Upper lobe of left lung (tissue), 6 donors: ENCODE measurements around the gene HLA-DQA1. TPM values are rescaled to one million over a fixed set of nuclear protein-coding genes. Genes with fewer than 3 reads are reported as not detected.

Source experiments
- ATAC-seq, 2 donors: fragments of 200-7000 bp; cut with Tn5 transposase; one replicate each; pipeline ENCODE4 v1.9.1; 2022; ENCODE audit warnings: mild to moderate bottlenecking in 2 of 2, moderate library complexity in 2 of 2; ENCODE audit not compliant: low FRiP score in 2 of 2
- DNase-seq, 2 donors: peaks; one replicate each; pipeline ENCODE4 v3.0.0-alpha.2; 2019 to 2020
- H3K27ac ChIP-seq, 4 donors: fragments of 200-600 bp; sonication (generic); one replicate each; pipeline ENCODE4 v1.5.1; 2016 to 2019
- H3K27me3 ChIP-seq, 4 donors: fragments of 200-600 bp; sonication (generic); one replicate each; pipeline ENCODE4 v1.5.1; 2017 to 2019
- H3K36me3 ChIP-seq, 4 donors: fragments of 200-600 bp; sonication (generic); one replicate each; pipeline ENCODE4 v1.5.1; 2016 to 2019
- H3K4me1 ChIP-seq, 4 donors: fragments of 200-600 bp; sonication (generic); one replicate each; pipeline ENCODE4 v1.5.1; 2018 to 2019
- H3K4me3 ChIP-seq, 4 donors: fragments of 200-600 bp; sonication (generic); one replicate each; pipeline ENCODE4 v1.5.1; 2017 to 2019; ENCODE audit warnings: mild to moderate bottlenecking in 2 of 4, moderate library complexity in 1 of 4
- H3K9me3 ChIP-seq, 4 donors: fragments of 200-600 bp; sonication (generic); one replicate each; pipeline ENCODE4 v1.5.1; 2018 to 2019
- CTCF ChIP-seq, 6 experiments: fragments of 450-650 bp in 4 of 6; fragments of 200-600 bp in 2 of 6; sonication (generic) in 2 of 6; IDR thresholded peaks; one replicate each; pipeline ENCODE4 v1.5.1; 2016 to 2019; ENCODE audit warnings: antibody characterized with exemption in 6 of 6
- EP300 ChIP-seq, 4 donors: sonication (generic); formaldehyde crosslinking; IDR thresholded peaks; one replicate each; pipeline ENCODE4 v1.5.1; 2017; ENCODE audit warnings: antibody characterized with exemption in 4 of 4, control low read depth in 2 of 4
- POLR2A ChIP-seq, 4 donors: fragments of 450-650 bp; IDR thresholded peaks; one replicate each; pipeline ENCODE4 v1.5.1; 2016 to 2017; ENCODE audit warnings: antibody characterized with exemption in 4 of 4, mild to moderate bottlenecking in 2 of 4
- POLR2AphosphoS5 ChIP-seq, 2 donors: sonication (generic); formaldehyde crosslinking; IDR thresholded peaks; one replicate each; pipeline ENCODE4 v1.5.1; 2017; ENCODE audit warnings: antibody characterized with exemption in 2 of 2
- WGBS, 2 donors: methylation state at CpG; one replicate each; pipeline ENCODE4 v1.1.5; 2017 to 2018; 5-methylcytosine and 5-hydroxymethylcytosine counted together
- total RNA-seq, 6 donors: library from RNA; depleted of rRNA in 4 of 6; stranded (reverse); fragments of >200 nt in 4 of 6; gene quantifications; one replicate each; pipeline versions ENCODE4 v1.1.0 to v1.2.1, GENCODE V29; 2016 to 2021
- donor health status: DM: no; HTN: no; CAD: no; lungs with moderate emphysema.
- donor health status: DM: no; HTN: yes; CAD: no; lungs with severe emphysema.

Gene HLA-DQA1
- total RNA-seq, 6 donors from 2014 or later = 7.8 to 476 (median 122) TPM; not detected in 1

GRCh38 chr6:32613475-32613874, 23.7 kb upstream of the HLA-DQA1 start:
- DNase-seq (no peak), ATAC-seq (no peak)
- no peaks in the 10 kb centered on the region for H3K36me3 ChIP-seq
- H3K27ac ChIP-seq = no peak overlapping the region
- WGBS, 2 donors = 3 to 53% methylated on average over 6 of the region's 6 CpGs
- H3K4me3 ChIP-seq = no peak overlapping the region
- TF ChIP-seq EP300 (IDR thresholded peaks at IDR 0.05) (no peak), CTCF (IDR thresholded peaks at IDR 0.05) (no peak), POLR2AphosphoS5 (IDR thresholded peaks at IDR 0.05) (no peak), POLR2A (IDR thresholded peaks at IDR 0.05) (no peak)
- no peaks in the 10 kb centered on the region for H3K27me3 ChIP-seq
- peaks cover 0 to 6% (median 2%) of the 10 kb centered on the region in 4 donors for H3K9me3 ChIP-seq
- H3K4me1 ChIP-seq = peaks cover 0 to 5% (median 0%) of the 10 kb centered on the region in 4 donors

DNA sequence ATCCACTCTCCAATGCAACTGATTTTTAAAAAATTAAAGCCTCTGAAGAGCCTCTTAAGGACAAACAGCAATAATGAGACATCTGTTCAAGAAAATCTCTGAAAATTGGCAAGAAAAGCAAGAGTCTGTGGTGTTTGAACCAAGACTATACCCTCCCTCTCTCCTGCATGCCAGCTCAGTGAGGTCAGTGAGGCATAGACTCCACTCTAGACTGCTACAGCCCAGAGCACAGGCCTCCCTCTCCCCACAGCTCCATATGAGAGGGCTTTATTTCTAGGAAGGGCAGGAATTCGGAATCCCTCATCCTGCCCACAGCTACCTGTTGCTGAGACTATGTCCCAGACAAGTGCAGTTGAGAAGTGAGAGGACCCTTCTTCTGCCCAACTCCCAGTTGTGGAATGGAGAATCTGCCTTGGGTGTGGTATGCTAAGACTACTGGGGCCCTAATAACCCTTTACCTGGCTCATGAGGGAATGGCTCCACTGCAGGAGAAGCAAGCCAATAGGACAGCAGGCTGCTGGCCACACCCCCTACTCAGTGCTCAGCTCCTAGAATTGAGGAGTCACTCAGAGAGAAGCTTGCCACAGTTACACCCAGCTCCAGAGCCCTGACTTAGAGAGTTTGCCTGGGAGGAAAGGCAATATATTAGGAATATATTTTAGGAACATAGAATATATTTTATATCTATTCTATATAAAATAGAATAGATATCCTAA, 22.7 kb upstream of the HLA-DQA1 start:
- Histone ChIP-seq H3K27me3 (no peaks in the 10 kb centered on the region), H3K9me3 (peaks cover 0 to 6% (median 2%) of the 10 kb centered on the region in 4 donors), H3K4me3 (no peak overlapping the region), H3K36me3 (no peaks in the 10 kb centered on the region), H3K27ac (peak overlapping the region in 1 of 4 donors; percentile 1), H3K4me1 (peaks cover 0 to 2% (median 0%) of the 10 kb centered on the region in 4 donors)
- 0 to 88% methylated on average over 1 of the region's 1 CpG for WGBS, 2 donors
- no peak for TF ChIP-seq EP300 (IDR thresholded peaks at IDR 0.05)
- TF ChIP-seq POLR2A (IDR thresholded peaks at IDR 0.05) = peak in 1 of 4 donors; percentile 17
- ATAC-seq (peak in 1 of 2 donors; percentile 39), DNase-seq (no peak)

DNA sequence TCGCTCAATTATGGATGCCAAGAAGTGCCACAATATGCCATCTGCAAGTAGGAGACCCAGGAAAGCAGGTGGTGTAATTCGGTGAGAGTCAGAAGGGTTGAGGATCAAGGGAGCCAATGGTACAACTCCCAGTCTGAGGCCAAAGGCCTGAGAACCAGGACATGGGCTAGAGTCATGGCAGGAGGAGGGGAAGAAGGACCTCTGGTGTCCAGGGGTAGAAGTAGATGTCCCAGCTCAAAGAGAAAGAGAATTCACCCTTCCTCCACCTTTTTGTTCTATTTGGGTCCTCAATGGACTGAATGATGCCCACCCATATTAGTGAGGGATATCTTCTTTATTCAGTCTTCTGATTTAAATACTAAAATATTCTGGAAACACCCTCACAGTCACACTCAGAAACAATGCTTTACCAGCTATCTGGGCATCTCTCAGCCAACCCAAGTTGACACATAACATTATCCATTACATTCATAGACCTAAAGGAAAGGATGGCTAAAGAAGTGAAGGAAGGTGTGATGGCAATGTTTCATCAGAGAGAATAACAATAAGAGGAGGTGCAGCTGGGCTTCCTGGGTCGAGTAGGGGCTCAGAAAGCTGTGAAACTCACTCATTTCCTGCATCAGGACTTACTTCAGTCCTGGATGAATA, 21.2 kb upstream of the HLA-DQA1 start:
- TF ChIP-seq EP300 (IDR thresholded peaks at IDR 0.05) (no peak), POLR2AphosphoS5 (IDR thresholded peaks at IDR 0.05) (no peak), POLR2A (IDR thresholded peaks at IDR 0.05) (no peak)
- Histone ChIP-seq H3K27me3 (no peaks in the 10 kb centered on the region), H3K27ac (no peak overlapping the region), H3K36me3 (no peaks in the 10 kb centered on the region), H3K4me1 (no peaks in the 10 kb centered on the region), H3K4me3 (no peak overlapping the region), H3K9me3 (peaks cover 0 to 6% (median 2%) of the 10 kb centered on the region in 4 donors)
- DNase-seq (no peak), ATAC-seq (no peak)
- 49 to 59% methylated on average over 3 of the region's 3 CpGs for WGBS, 2 donors

- Histone ChIP-seq H3K9me3 (peaks cover 0 to 6% (median 2%) of the 10 kb centered on the region in 4 donors), H3K27ac (no peak overlapping the region), H3K4me3 (no peak overlapping the region), H3K36me3 (no peaks in the 10 kb centered on the region), H3K27me3 (no peaks in the 10 kb centered on the region), H3K4me1 (no peaks in the 10 kb centered on the region)
- DNase-seq = no peak
- ATAC-seq = no peak
- no peak for TF ChIP-seq EP300 (IDR thresholded peaks at IDR 0.05)
- no peak for TF ChIP-seq POLR2A (IDR thresholded peaks at IDR 0.05)
- no peak for TF ChIP-seq POLR2AphosphoS5 (IDR thresholded peaks at IDR 0.05)
- no peak for TF ChIP-seq CTCF (IDR thresholded peaks at IDR 0.05)
- WGBS, 2 donors = 45 to 96% methylated on average over 1 of the region's 1 CpG
Measured at GRCh38 chr6:32617751-32618150, 19.5 kb upstream of the HLA-DQA1 start.

DNA sequence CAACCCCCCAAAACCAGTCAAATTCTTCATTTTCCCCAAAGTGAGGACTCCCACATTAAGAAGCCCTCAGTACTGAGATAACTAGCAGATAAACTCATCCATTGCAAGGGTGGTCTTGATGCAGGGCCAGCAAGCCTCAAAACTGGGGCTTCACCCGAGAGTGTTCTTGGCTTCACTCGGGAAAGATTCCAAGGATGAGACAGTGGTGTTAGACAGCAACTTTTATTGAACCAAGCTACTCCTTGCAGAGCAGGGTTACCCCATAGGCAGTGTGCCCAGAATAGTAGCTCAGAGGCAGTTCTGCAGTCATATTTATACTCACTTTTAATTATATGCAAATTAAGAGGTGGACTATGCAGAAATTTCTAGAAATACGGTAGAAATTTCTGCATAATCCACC, 15.8 kb upstream of the HLA-DQA1 start:
- Histone ChIP-seq H3K27ac (no peak overlapping the region), H3K36me3 (no peaks in the 10 kb centered on the region), H3K4me1 (no peaks in the 10 kb centered on the region), H3K4me3 (no peak overlapping the region), H3K27me3 (no peaks in the 10 kb centered on the region), H3K9me3 (peaks cover 0 to 6% (median 2%) of the 10 kb centered on the region in 4 donors)
- DNase-seq = no peak
- WGBS, 2 donors = 43 to 51% methylated on average over 3 of the region's 3 CpGs
- TF ChIP-seq CTCF (IDR thresholded peaks at IDR 0.05) = no peak
- TF ChIP-seq POLR2A (IDR thresholded peaks at IDR 0.05) = no peak
- TF ChIP-seq POLR2AphosphoS5 (IDR thresholded peaks at IDR 0.05) = no peak
- TF ChIP-seq EP300 (IDR thresholded peaks at IDR 0.05) = no peak
- no peak for ATAC-seq
